H1 (cell line): ENCODE measurements around the gene EPB41L4A. TPM values are rescaled to one million over a fixed set of nuclear protein-coding genes. Genes with fewer than 3 reads are reported as not detected.

Source experiments
- CTCF ChIA-PET: fragments of 300-600 bp; sonication (Branson Sonifier 250); formaldehyde crosslinking; loops from one replicate; lab custom pipeline; 2021; ENCODE audit not compliant: partially characterized antibody; lab: Charles Lee
- POLR2A ChIA-PET: fragments of 300-600 bp; sonication (Branson Sonifier 250); formaldehyde crosslinking; loops from one replicate; lab custom pipeline; 2021; ENCODE audit warnings: inconsistent platforms; ENCODE audit not compliant: partially characterized antibody; lab: Charles Lee
- DNase-seq, 2 experiments: peaks; one replicate each; pipeline versions ENCODE4 v3.0.0 to v3.0.0-alpha.2; 2010 to 2022; ENCODE audit warnings: low spot score in 2 of 2, low read depth in 1 of 2, mixed read lengths in 1 of 2
- FAIRE-seq: peaks from 2 replicates; lab custom pipeline; 2011; peaks lifted over from hg19 to GRCh38; lab: Jason Lieb, UNC
- H2AFZ ChIP-seq: 2 replicates; pipeline ENCODE4 v1.8.1; 2012; ENCODE audit warnings: low read length, inconsistent platforms
- H2AK5ac ChIP-seq: 2 replicates; pipeline ENCODE4 v1.6.1; 2013; ENCODE audit warnings: low read depth, low read length
- H2BK120ac ChIP-seq: replicated peaks from 2 replicates; pipeline ENCODE3; 2013; ENCODE audit warnings: low read depth, low read length, inconsistent platforms
- H2BK12ac ChIP-seq: 2 replicates; pipeline ENCODE4 v1.6.1; 2013; ENCODE audit warnings: low read depth, low read length
- H2BK15ac ChIP-seq: 2 replicates; pipeline ENCODE4 v1.6.1; 2013; ENCODE audit warnings: low read length
- H2BK20ac ChIP-seq: 2 replicates; pipeline ENCODE4 v1.6.1; 2013; ENCODE audit warnings: low read length
- H2BK5ac ChIP-seq: 2 replicates; pipeline ENCODE4 v1.6.1; 2013; ENCODE audit warnings: low read depth, low read length
- H3K14ac ChIP-seq: 2 replicates; pipeline ENCODE4 v1.6.1; 2013; ENCODE audit warnings: inconsistent platforms; ENCODE audit not compliant: insufficient read length
- H3K18ac ChIP-seq: 2 replicates; pipeline ENCODE4 v1.6.1; 2013; ENCODE audit warnings: low read length; ENCODE audit errors: extremely low read depth
- H3K23ac ChIP-seq: 2 replicates; pipeline ENCODE4 v1.6.1; 2013; ENCODE audit warnings: inconsistent platforms; ENCODE audit not compliant: insufficient read length
- H3K23me2 ChIP-seq: 2 replicates; pipeline ENCODE4 v1.6.1; 2013; ENCODE audit warnings: low read depth, low read length
- H3K27ac ChIP-seq: 2 replicates; pipeline ENCODE4 v1.6.1; 2011; ENCODE audit warnings: low read depth, low read length, inconsistent platforms
- H3K27me3 ChIP-seq, 4 experiments: replicated peaks in 1 of 4; 1 replicate in 1 of 4; 2 replicates in 3 of 4; pipeline versions ENCODE4 v1.6.1 to v1.8.1; 2011 to 2013; ENCODE audit warnings: low read length in 3 of 4, mild to moderate bottlenecking in 3 of 4, inconsistent platforms in 2 of 4, mixed read lengths in 2 of 4, moderate library complexity in 1 of 4; ENCODE audit not compliant: control insufficient read depth in 3 of 4, insufficient read depth in 3 of 4; ENCODE audit errors: extremely low read depth in 1 of 4
- H3K36me3 ChIP-seq, 4 experiments: 2 replicates each; pipeline versions ENCODE4 v1.6.1 to v1.8.1; 2011 to 2013; ENCODE audit warnings: mild to moderate bottlenecking in 4 of 4, low read length in 3 of 4, moderate library complexity in 2 of 4, control low read depth in 1 of 4, inconsistent platforms in 1 of 4; ENCODE audit not compliant: insufficient read depth in 4 of 4, control insufficient read depth in 2 of 4
- H3K4ac ChIP-seq: replicated peaks from 2 replicates; pipeline ENCODE3; 2013; ENCODE audit warnings: low read length, low read depth, mixed read lengths, inconsistent platforms; ENCODE audit not compliant: insufficient read length
- H3K4me1 ChIP-seq, 4 experiments: replicated peaks in 1 of 4; 1 replicate in 1 of 4; 2 replicates in 3 of 4; pipeline versions ENCODE4 v1.6.1 to v1.8.1; 2011 to 2013; ENCODE audit warnings: low read length in 3 of 4, inconsistent platforms in 2 of 4, mixed read lengths in 1 of 4; ENCODE audit not compliant: insufficient read depth in 4 of 4, control insufficient read depth in 3 of 4
- H3K4me2 ChIP-seq, 2 experiments: 2 replicates each; pipeline versions ENCODE4 v1.6.1 to v1.8.1; 2011 to 2013; ENCODE audit warnings: low read depth in 2 of 2, low read length in 2 of 2, control low read depth in 1 of 2, inconsistent platforms in 1 of 2, mild to moderate bottlenecking in 1 of 2; ENCODE audit not compliant: insufficient read depth in 1 of 2
- H3K4me3 ChIP-seq, 4 experiments: fragments of 200-600, 300-600 bp in 1 of 4; sonication (generic), shearing (Covaris generic), sonication (Bioruptor Twin) in 1 of 4; 2 replicates each; pipeline versions ENCODE4 v1.5.1 to v1.8.1; 2011 to 2016; ENCODE audit warnings: low read length in 4 of 4, low read depth in 3 of 4, control low read depth in 2 of 4, inconsistent platforms in 2 of 4, mild to moderate bottlenecking in 2 of 4, mixed read lengths in 1 of 4, moderate library complexity in 1 of 4; ENCODE audit not compliant: insufficient read depth in 2 of 4; ENCODE audit errors: extremely low read depth in 1 of 4
- H3K56ac ChIP-seq: replicated peaks from 2 replicates; pipeline ENCODE3; 2013; ENCODE audit warnings: low read depth, mild to moderate bottlenecking, mixed read lengths, low read length, inconsistent platforms; ENCODE audit not compliant: insufficient read length
- H3K79me1 ChIP-seq: 2 replicates; pipeline ENCODE4 v1.6.1; 2013; ENCODE audit warnings: low read depth, low read length, control low read depth
- H3K79me2 ChIP-seq, 2 experiments: 2 replicates each; pipeline versions ENCODE4 v1.6.1 to v1.8.1; 2012 to 2013; ENCODE audit warnings: low read length in 2 of 2, mild to moderate bottlenecking in 2 of 2, inconsistent platforms in 1 of 2; ENCODE audit not compliant: insufficient read depth in 2 of 2, control insufficient read depth in 1 of 2
- H3K9ac ChIP-seq, 4 experiments: replicated peaks in 1 of 4; 1 replicate in 1 of 4; 2 replicates in 3 of 4; pipeline versions ENCODE4 v1.6.1 to v1.8.1; 2011 to 2013; ENCODE audit warnings: low read depth in 3 of 4, low read length in 3 of 4, control low read depth in 2 of 4, mild to moderate bottlenecking in 2 of 4, moderate library complexity in 2 of 4, inconsistent platforms in 1 of 4; ENCODE audit errors: extremely low read depth in 1 of 4
- H3K9me3 ChIP-seq, 2 experiments: 2 replicates each; pipeline versions ENCODE4 v1.6.1 to v1.8.1; 2012 to 2013; ENCODE audit warnings: mild to moderate bottlenecking in 2 of 2, moderate library complexity in 2 of 2, control low read depth in 1 of 2, inconsistent platforms in 1 of 2, low read depth in 1 of 2, low read length in 1 of 2, mixed read lengths in 1 of 2; ENCODE audit not compliant: insufficient read depth in 2 of 2
- H4K20me1 ChIP-seq, 2 experiments: replicated peaks in 1 of 2; 2 replicates each; pipeline versions ENCODE3 to v1.8.1; 2011 to 2013; ENCODE audit warnings: inconsistent platforms in 2 of 2, low read length in 2 of 2, mild to moderate bottlenecking in 1 of 2; ENCODE audit not compliant: insufficient read depth in 2 of 2, control insufficient read depth in 1 of 2
- H4K5ac ChIP-seq: 2 replicates; pipeline ENCODE4 v1.6.1; 2013; ENCODE audit warnings: low read length, low read depth, mixed read lengths, inconsistent platforms; ENCODE audit not compliant: insufficient read length
- H4K8ac ChIP-seq: 2 replicates; pipeline ENCODE4 v1.8.0; 2013; ENCODE audit warnings: mild to moderate bottlenecking, moderate library complexity, low read length, inconsistent platforms; ENCODE audit not compliant: insufficient read depth; ENCODE audit errors: extremely low read depth
- H4K91ac ChIP-seq: replicated peaks from 2 replicates; pipeline ENCODE3; 2013; ENCODE audit warnings: low read length, mixed read lengths, inconsistent platforms; ENCODE audit not compliant: insufficient read length
- ASH2L ChIP-seq: fragments of 200-600, 300-600 bp; sonication (generic); IDR thresholded peaks from one replicate; pipeline ENCODE4 v1.7.1; 2017; ENCODE audit warnings: low read length
- CBX8 ChIP-seq: fragments of 300-800, 300-1000 bp; sonication (generic); IDR thresholded peaks from 2 replicates; pipeline ENCODE4 v1.7.1; 2016; ENCODE audit warnings: low read depth, low read length, borderline replicate concordance
- EP300 ChIP-seq, 2 experiments: IDR thresholded peaks; 1 replicate in 1 of 2; 2 replicates in 1 of 2; pipeline ENCODE4 v1.6.1; 2011 to 2012; ENCODE audit warnings: low read depth in 2 of 2, low read length in 2 of 2, mild to moderate bottlenecking in 2 of 2, borderline replicate concordance in 1 of 2, inconsistent platforms in 1 of 2, moderate library complexity in 1 of 2
- HDAC2 ChIP-seq, 2 experiments: fragments of 300-600 bp in 1 of 2; sonication (generic) in 1 of 2; IDR thresholded peaks; 2 replicates each; pipeline ENCODE4 v1.6.1; 2011 to 2012; ENCODE audit warnings: low read depth in 2 of 2, low read length in 2 of 2, mild to moderate bottlenecking in 2 of 2, moderate library complexity in 2 of 2, borderline replicate concordance in 1 of 2, inconsistent platforms in 1 of 2
- NANOG ChIP-seq: IDR thresholded peaks from 2 replicates; pipeline ENCODE4 v1.6.1; 2011; ENCODE audit warnings: low read length, low read depth, mild to moderate bottlenecking, inconsistent platforms; ENCODE audit not compliant: insufficient read depth, poor library complexity, severe bottlenecking
- POLR2A ChIP-seq, 2 experiments: IDR thresholded peaks; 1 replicate in 1 of 2; 2 replicates in 1 of 2; pipeline ENCODE4 v1.6.1; 2011; ENCODE audit warnings: low read depth in 2 of 2, low read length in 2 of 2, mild to moderate bottlenecking in 2 of 2; ENCODE audit errors: control extremely low read depth in 1 of 2
- RFX5 ChIP-seq: IDR thresholded peaks from 2 replicates; pipeline ENCODE4 v1.6.1; 2011; ENCODE audit warnings: low read depth, low read length, improper control_type of control experiment, borderline replicate concordance
- SAP30 ChIP-seq: fragments of 300-600 bp; sonication (generic); IDR thresholded peaks from 2 replicates; pipeline ENCODE4 v1.7.1; 2012; ENCODE audit warnings: low read length, moderate library complexity, mild to moderate bottlenecking, inconsistent platforms; ENCODE audit not compliant: insufficient read depth, insufficient replicate concordance
- SP1 ChIP-seq: IDR thresholded peaks from 2 replicates; pipeline ENCODE4 v1.6.1; 2011; ENCODE audit warnings: low read depth, low read length
- SRF ChIP-seq: IDR thresholded peaks from 2 replicates; pipeline ENCODE4 v1.6.1; 2011; ENCODE audit warnings: mild to moderate bottlenecking, low read depth, low read length, moderate library complexity
- SUZ12 ChIP-seq: fragments of 200-600 bp; sonication (generic); IDR thresholded peaks from 2 replicates; pipeline ENCODE4 v1.6.1; 2012; ENCODE audit warnings: mild to moderate bottlenecking, inconsistent platforms, low read length, moderate library complexity, mixed read lengths
- TAF1 ChIP-seq: IDR thresholded peaks from 2 replicates; pipeline ENCODE4 v1.6.1; 2011; ENCODE audit warnings: mild to moderate bottlenecking, low read depth, low read length
- TEAD4 ChIP-seq: IDR thresholded peaks from 2 replicates; pipeline ENCODE4 v1.6.1; 2012; ENCODE audit warnings: low read depth, low read length, inconsistent platforms, mixed read lengths
- ZNF274 ChIP-seq: IDR thresholded peaks from 2 replicates; pipeline ENCODE4 v1.7.0; 2012; ENCODE audit warnings: low read length, borderline replicate concordance; ENCODE audit errors: extremely low read depth
- WGBS, 2 experiments: shearing (Covaris generic) in 1 of 2; methylation state at CpG; one replicate each; pipeline versions ENCODE4 v1.1.6 to v1.1.7; 2013 to 2015; ENCODE audit warnings: low lambda C conversion rate in 2 of 2, mixed read lengths in 2 of 2, inconsistent platforms in 1 of 2, low coverage in 1 of 2, missing lambda C conversion rate in 1 of 2; ENCODE audit not compliant: insufficient replicate concordance in 2 of 2, insufficient coverage in 1 of 2, insufficient read length in 1 of 2; ENCODE audit errors: extremely low coverage in 1 of 2, missing lambda C conversion rate in 1 of 2; 5-methylcytosine and 5-hydroxymethylcytosine counted together
- polyA plus RNA-seq, 7 experiments: library from polyadenylated mRNA; depleted of rRNA in 3 of 7; stranded (reverse) in 5 of 7; unstranded in 2 of 7; fragments of >200 nt in 5 of 7; fragments of 200-250 nt in 2 of 7; gene quantifications; 1 replicate in 5 of 7; 2 replicates in 1 of 7; 4 replicates in 1 of 7; pipeline versions ENCODE4 v1.2.1 to v1.2.3, GENCODE V29; 2011 to 2013; ENCODE audit warnings: missing spikeins in 2 of 7, mixed read lengths in 2 of 7
- total RNA-seq: library from RNA; stranded (reverse); fragmentation: NEBNext Ultra II Directional; extraction: Animal tissue kit (Norgen Biotek cat#: 25700); gene quantifications from 2 replicates; pipeline ENCODE4 v1.2.1, GENCODE V29; 2021

The EPB41L4A gene
- total and polyA plus RNA-seq, 2 of the 8 experiments (the other 6 are each of a cell fraction or from before 2014, with no cell fraction given), result 1.6 to 4.6 TPM

DNA sequence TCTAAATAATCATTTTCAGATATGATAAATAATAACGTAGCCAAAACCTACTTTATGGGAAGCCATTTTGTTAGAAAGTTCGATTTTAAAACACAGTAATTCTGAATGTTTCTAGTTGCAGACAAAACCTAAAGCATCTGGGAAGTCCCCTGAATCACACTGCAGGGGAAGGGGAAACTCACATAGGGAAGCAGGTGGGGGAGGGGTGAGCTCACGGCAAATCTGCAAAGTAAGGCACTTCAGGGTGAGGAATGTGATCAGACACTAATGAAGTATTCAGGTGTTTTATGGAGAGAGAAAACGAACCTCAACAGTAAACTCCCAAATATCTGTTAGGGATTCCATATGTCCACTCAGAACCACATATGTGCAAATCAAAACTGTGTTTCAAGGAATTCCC is 70.7 kb downstream of the EPB41L4A start:
- Histone ChIP-seq H3K4me3 (peak overlapping the region in 1 of 4 experiments; percentile 14; a peak in 1 of 8 replicates), H3K4me2 (0 out of 4 replicates have a peak overlapping the region, but pooled peaks of 1 of the 2 experiments have one; percentile 28), H3K4me1 (peaks cover 4 to 15% (median 9%) of the 10 kb centered on the region in 4 experiments), H4K20me1 (no peaks in the 10 kb centered on the region), H3K79me1 (no peaks in the 10 kb centered on the region), H3K27ac (no peak overlapping the region), H2BK120ac (no peak overlapping the region), H2BK15ac (no peak overlapping the region), H2AFZ (no peak overlapping the region), H2BK5ac (no peak overlapping the region), H4K5ac (no peak overlapping the region), H3K27me3 (no peaks in the 10 kb centered on the region), H3K23me2 (no peaks in the 10 kb centered on the region; the same call in 1 of the 2 replicates), H3K4ac (no peak overlapping the region), H3K18ac (no peak overlapping the region), H3K23ac (no peak overlapping the region), H2BK20ac (no peak overlapping the region), H4K91ac (no peak overlapping the region), H4K8ac (no peak overlapping the region), H2AK5ac (no peak overlapping the region), H3K14ac (no peak overlapping the region), H3K9me3 (no peaks in the 10 kb centered on the region), H2BK12ac (no peak overlapping the region), H3K36me3 (no peaks in the 10 kb centered on the region), H3K56ac (no peak overlapping the region), H3K79me2 (no peaks in the 10 kb centered on the region), H3K9ac (no peak overlapping the region)
- ChIA-PET POLR2A (no interaction called here), CTCF (interaction anchor here (0.6 to 2.2 kb wide), 7 partner anchors 11 to 386 kb away, joined by 3 to 15 read pairs (median 3); partner anchors contain the start of gene EPB41L4A)
- WGBS, 2 experiments, result 71% methylated on average over 4 of the region's 4 CpGs; no CpG with 5 or more reads in 1 of the 2 experiments
- FAIRE-seq (peak; percentile 58), DNase-seq (no peak)
- TF ChIP-seq RFX5, result no peak
- TF ChIP-seq NANOG, result no peak
- TF ChIP-seq SRF, result no peak
- no peak for TF ChIP-seq SAP30
- peak; percentile 47 for TF ChIP-seq ASH2L
- TF ChIP-seq SP1, result peak; percentile 73; the same call in 1 of the 2 replicates
- TF ChIP-seq EP300 (IDR thresholded peaks at IDR 0.05; ENCODE audit: borderline replicate concordance in 1 of 2, low read depth in 2 of 2, low read length in 2 of 2), result 0 out of 3 replicates have a peak, but pooled peaks of 1 of the 2 experiments have one; percentile 25
- TF ChIP-seq HDAC2 (IDR thresholded peaks at IDR 0.05; ENCODE audit: borderline replicate concordance in 1 of 2, low read depth in 2 of 2, low read length in 2 of 2), result no peak
- TF ChIP-seq POLR2A (IDR thresholded peaks at IDR 0.05; ENCODE audit: control extremely low read depth in 1 of 2, low read depth in 2 of 2, low read length in 2 of 2), result no peak
- TF ChIP-seq CBX8, result no peak
- no peak for TF ChIP-seq SUZ12
- TF ChIP-seq TAF1, result no peak
- TF ChIP-seq TEAD4, result peak; percentile 48; the same call in 1 of the 2 replicates
- no peak for TF ChIP-seq ZNF274
